ENCODE measurements around the gene OR1F1. TPM values are rescaled to one million over a fixed set of nuclear protein-coding genes. Genes with fewer than 3 reads are reported as not detected.
"Not testable (repeated sequence)": the region's sequence is repeated elsewhere in the genome, so short reads cannot be mapped to it uniquely, and the experiment has no call there.

OR1F1 gene
- total RNA-seq, 1 experiment from 2014 or later = not detected

GRCh38 chr16:3198334-3199072, 10.5 kb downstream of the OR1F1 start:
- Histone ChIP-seq H3K36me3 (ENCODE audit: insufficient read depth, low read length, poor library complexity, severe bottlenecking) (no peaks in the 10 kb centered on the region), H3K27me3 (replicated peaks; ENCODE audit: insufficient read depth, low read depth, low read length, poor library complexity) (peaks cover 7% of the 10 kb centered on the region), H3K4me1 (ENCODE audit: insufficient read depth, low read length, poor library complexity, severe bottlenecking) (no peaks in the 10 kb centered on the region), H3K27ac (ENCODE audit: low read depth, low read length, poor library complexity, severe bottlenecking) (no peak overlapping the region), H3K4me3 (ENCODE audit: low read depth, low read length, poor library complexity, severe bottlenecking) (no peak overlapping the region), H3K9me3 (ENCODE audit: low read depth, low read length, poor library complexity, severe bottlenecking) (no peaks in the 10 kb centered on the region)
- ChIA-PET CTCF (no interaction called here), POLR2A (ENCODE audit: low non-redundant PET) (no interaction called here)
- intact Hi-C loops (cut with micrococcal nuclease; ENCODE audit: unreplicated experiment) = no loop called here
- BruUV-seq (replicated peaks) = no TSS peak
- no peak for TF ChIP-seq EZH2 (IDR thresholded peaks at IDR 0.05; ENCODE audit: borderline replicate concordance, low read depth, low read length, poor library complexity, severe bottlenecking)
- TF ChIP-seq CTCF (conservative IDR thresholded peaks at IDR 0.05; ENCODE audit: low read depth, low read length) = no peak
- no peak for DNase-seq (ENCODE audit: low spot score)

- ChIA-PET CTCF (no interaction called here), POLR2A (ENCODE audit: low non-redundant PET) (no interaction called here)
- no peak for DNase-seq (ENCODE audit: low spot score)
- H3K27ac ChIP-seq (ENCODE audit: low read depth, low read length, poor library complexity, severe bottlenecking) = no peak overlapping the region
- intact Hi-C loops (cut with micrococcal nuclease; ENCODE audit: unreplicated experiment) = no loop called here
- BruUV-seq (replicated peaks) = no TSS peak
- no peaks in the 10 kb centered on the region for H3K36me3 ChIP-seq (ENCODE audit: insufficient read depth, low read length, poor library complexity, severe bottlenecking)
- H3K4me1 ChIP-seq (ENCODE audit: insufficient read depth, low read length, poor library complexity, severe bottlenecking) = no peaks in the 10 kb centered on the region
- H3K27me3 ChIP-seq (replicated peaks; ENCODE audit: insufficient read depth, low read depth, low read length, poor library complexity) = peaks cover 7% of the 10 kb centered on the region
- H3K4me3 ChIP-seq (ENCODE audit: low read depth, low read length, poor library complexity, severe bottlenecking) = no peak overlapping the region
- TF ChIP-seq CTCF (conservative IDR thresholded peaks at IDR 0.05; ENCODE audit: low read depth, low read length) (no peak), EZH2 (IDR thresholded peaks at IDR 0.05; ENCODE audit: borderline replicate concordance, low read depth, low read length, poor library complexity, severe bottlenecking) (no peak)
- H3K9me3 ChIP-seq (ENCODE audit: low read depth, low read length, poor library complexity, severe bottlenecking) = peaks cover 12% of the 10 kb centered on the region
These were observed 15.0 kb downstream of the OR1F1 start for GRCh38 chr16:3202903-3203539.

- BruUV-seq (replicated peaks); intact Hi-C loops (cut with micrococcal nuclease; ENCODE audit: unreplicated experiment): not testable (repeated sequence)
- peaks cover 12% of the 10 kb centered on the region for H3K9me3 ChIP-seq (ENCODE audit: low read depth, low read length, poor library complexity, severe bottlenecking)
These were observed 17.9 kb downstream of the OR1F1 start for GRCh38 chr16:3205939-3206338.

More at GRCh38 chr16:3205939-3206338, 17.9 kb downstream of the OR1F1 start:
- H3K27me3 ChIP-seq (replicated peaks; ENCODE audit: insufficient read depth, low read depth, low read length, poor library complexity); H3K4me3 ChIP-seq (ENCODE audit: low read depth, low read length, poor library complexity, severe bottlenecking); DNase-seq (ENCODE audit: low spot score); H3K36me3 ChIP-seq (ENCODE audit: insufficient read depth, low read length, poor library complexity, severe bottlenecking); H3K27ac ChIP-seq (ENCODE audit: low read depth, low read length, poor library complexity, severe bottlenecking); H3K4me1 ChIP-seq (ENCODE audit: insufficient read depth, low read length, poor library complexity, severe bottlenecking); POLR2A ChIA-PET (ENCODE audit: low non-redundant PET): not testable (repeated sequence)
- CTCF ChIA-PET = interaction anchor here (0.7 kb wide), 1 partner anchor 184 kb away, joined by 3 read pairs; no protein-coding TSS in a partner anchor

Measured in A673 (cell line).